ENCODE data around the gene BRINP2.

DNA sequence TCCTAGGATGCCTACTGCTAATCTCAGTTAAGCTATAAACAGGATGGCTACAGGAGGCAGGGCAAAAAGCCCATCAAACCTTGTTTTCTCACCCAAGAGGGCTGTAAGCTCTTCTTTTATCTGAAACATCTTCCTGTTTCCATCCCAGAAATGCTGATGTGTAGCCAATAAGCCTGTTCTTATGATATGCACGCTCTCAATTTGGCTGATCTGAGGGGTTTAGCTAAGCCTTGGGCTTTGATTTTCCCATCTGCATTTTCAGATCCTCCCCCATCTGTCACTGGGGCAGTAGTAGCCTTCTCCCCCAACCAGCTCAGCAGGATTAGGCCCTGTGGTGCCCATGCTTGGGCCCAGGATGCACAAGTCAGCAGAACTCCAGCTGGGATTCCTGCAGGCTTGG, 105.0 kb downstream of the BRINP2 start:
- no peak for TF ChIP-seq RAD21 (IDR thresholded peaks at IDR 0.05; ENCODE audit: low read depth)
- no peak for TF ChIP-seq NFIC (IDR thresholded peaks at IDR 0.05)
- no peak for TF ChIP-seq EGR1 (IDR thresholded peaks at IDR 0.05)
- no peak for TF ChIP-seq EP300 (IDR thresholded peaks at IDR 0.05; ENCODE audit: borderline replicate concordance)
- TF ChIP-seq REST (IDR thresholded peaks at IDR 0.05; ENCODE audit: low read depth) = no peak
- TF ChIP-seq TCF12 (IDR thresholded peaks at IDR 0.05; ENCODE audit: low read depth) = no peak
- no peak for TF ChIP-seq YY1 (IDR thresholded peaks at IDR 0.05; ENCODE audit: low read depth)
- TF ChIP-seq MAX (IDR thresholded peaks at IDR 0.05) = no peak
- no peak for TF ChIP-seq TAF1 (IDR thresholded peaks at IDR 0.05; ENCODE audit: low read depth)
- no peak for TF ChIP-seq TEAD4 (IDR thresholded peaks at IDR 0.05)
